IMR-90 (cell line): ENCODE data around the gene FAM131C.

Source experiments
- BHLHE40 ChIP-seq: fragments of 150-350 bp; IDR thresholded peaks from 2 replicates; pipeline ENCODE4 v1.6.1; 2016; ENCODE audit warnings: mild to moderate bottlenecking, low read depth, low read length
- CEBPB ChIP-seq: IDR thresholded peaks from 2 replicates; pipeline ENCODE4 v1.6.1; 2012; ENCODE audit warnings: low read depth, low read length, improper control_type of control experiment
- CTCF ChIP-seq: conservative IDR thresholded peaks from 2 replicates; pipeline ENCODE4 v1.5.1; 2012; ENCODE audit warnings: mild to moderate bottlenecking, low read depth, low read length, improper control_type of control experiment
- FOS ChIP-seq: fragments of 150-350 bp; IDR thresholded peaks from 2 replicates; pipeline ENCODE4 v1.6.1; 2016; ENCODE audit warnings: low read depth, low read length
- MAFK ChIP-seq: IDR thresholded peaks from 2 replicates; pipeline ENCODE4 v1.6.1; 2012; ENCODE audit warnings: low read depth, low read length, improper control_type of control experiment
- MXI1 ChIP-seq: IDR thresholded peaks from 2 replicates; pipeline ENCODE4 v1.6.1; 2012; ENCODE audit warnings: low read depth, mild to moderate bottlenecking, low read length, moderate library complexity, borderline replicate concordance
- POLR2A ChIP-seq: IDR thresholded peaks from 2 replicates; pipeline ENCODE4 v1.6.1; 2012; ENCODE audit warnings: mild to moderate bottlenecking, low read depth, low read length
- RAD21 ChIP-seq: IDR thresholded peaks from 2 replicates; pipeline ENCODE4 v1.6.1; 2012; ENCODE audit warnings: low read length, improper control_type of control experiment
- RFX5 ChIP-seq: IDR thresholded peaks from 2 replicates; pipeline ENCODE4 v1.8.0; 2012; ENCODE audit warnings: low read depth, mild to moderate bottlenecking, low read length, moderate library complexity
- USF2 ChIP-seq: fragments of 150-350 bp; IDR thresholded peaks from 2 replicates; pipeline ENCODE4 v1.6.1; 2017; ENCODE audit warnings: mild to moderate bottlenecking, antibody characterized with exemption, low read length, low read depth

GRCh38 chr1:16075337-16076030, 2.0 kb upstream of the FAM131C start:
- TF ChIP-seq POLR2A (no peak), CTCF (no peak), BHLHE40 (no peak), RFX5 (no peak), MXI1 (no peak), RAD21 (no peak), FOS (no peak), USF2 (no peak), MAFK (no peak), CEBPB (no peak)
